GM12878 (cell line): Measurements from ENCODE around the gene ADSS1. TPM values are rescaled to one million over a fixed set of nuclear protein-coding genes. Genes with fewer than 3 reads are reported as not detected.

ENCODE experiments used
- ATAC-seq: fragments of 200-7000 bp; cut with Tn5 transposase; 3 replicates; pipeline ENCODE4 v1.9.1; 2020; ENCODE audit warnings: mild to moderate bottlenecking, moderate library complexity
- BruUV-seq: library from RNA; stranded (reverse); fragments of 400-500 nt; replicated peaks from 2 replicates; lab custom pipeline; 2021; lab: Mats Ljungman, UMichigan
- CTCF ChIA-PET: fragments of 300-600 bp; sonication (Branson Sonifier 250); formaldehyde crosslinking; extraction: SDS; loops from one replicate; lab custom pipeline; 2021; ENCODE audit warnings: inconsistent platforms; lab: Yijun Ruan, JAX
- POLR2A ChIA-PET: fragments of 350-600 bp; formaldehyde crosslinking; extraction: SDS; loops from one replicate; lab custom pipeline; 2021; ENCODE audit warnings: inconsistent platforms; lab: Charles Lee
- RAD21 ChIA-PET: fragments of 300-600 bp; sonication (Branson Sonifier 250); formaldehyde crosslinking; loops from one replicate; lab custom pipeline; 2023; ENCODE audit warnings: antibody characterized with exemption; ENCODE audit not compliant: unreplicated experiment; lab: Charles Lee
- SMC1A ChIA-PET: fragments of 300-600 bp; sonication (Branson Sonifier 250); formaldehyde crosslinking; loops from one replicate; lab custom pipeline; 2023; ENCODE audit not compliant: unreplicated experiment, uncharacterized antibody; lab: Charles Lee
- DNase-seq: peaks from one replicate; pipeline ENCODE4 v3.0.0-alpha.2; 2011; ENCODE audit warnings: low read depth, low spot score
- FAIRE-seq: peaks from 3 replicates; lab custom pipeline; 2011; peaks lifted over from hg19 to GRCh38; lab: Jason Lieb, UNC
- H2AFZ ChIP-seq: 2 replicates; pipeline ENCODE4 v1.6.0; 2011; ENCODE audit warnings: low read depth, low read length, control low read depth; ENCODE audit not compliant: control insufficient read depth
- H3K27ac ChIP-seq: 2 replicates; pipeline ENCODE4 v1.5.1; 2011; ENCODE audit warnings: control low read depth; ENCODE audit not compliant: control insufficient read depth, insufficient read depth
- H3K27me3 ChIP-seq, 2 experiments: replicated peaks in 1 of 2; 2 replicates each; pipeline versions ENCODE4 v1.6.0 to v1.6.1; 2011; ENCODE audit warnings: low read length in 1 of 2; ENCODE audit not compliant: control insufficient read depth in 2 of 2, insufficient read depth in 2 of 2
- H3K36me3 ChIP-seq, 2 experiments: 2 replicates each; pipeline ENCODE4 v1.5.1; 2011; ENCODE audit warnings: low read length in 1 of 2; ENCODE audit not compliant: control insufficient read depth in 2 of 2, insufficient read depth in 2 of 2
- H3K4me1 ChIP-seq: 2 replicates; pipeline ENCODE4 v1.6.1; 2011; ENCODE audit warnings: mild to moderate bottlenecking, low read length, moderate library complexity, mixed read lengths; ENCODE audit not compliant: control insufficient read depth, insufficient read depth
- H3K4me2 ChIP-seq: 2 replicates; pipeline ENCODE4 v1.6.0; 2011; ENCODE audit warnings: control low read depth; ENCODE audit not compliant: control insufficient read depth, insufficient read depth
- H3K4me3 ChIP-seq: fragments of 200-600 bp; sonication (generic); 2 replicates; pipeline ENCODE4 v1.5.1; 2016
- H3K79me2 ChIP-seq: 2 replicates; pipeline ENCODE4 v1.6.0; 2011; ENCODE audit warnings: low read length; ENCODE audit not compliant: control insufficient read depth, insufficient read depth
- H3K9ac ChIP-seq: 2 replicates; pipeline ENCODE4 v1.8.0; 2011; ENCODE audit warnings: low read length, control low read depth, mixed read lengths; ENCODE audit not compliant: control insufficient read depth, insufficient read depth
- H3K9me3 ChIP-seq: replicated peaks from 3 replicates; pipeline ENCODE4 v1.5.1; 2011; ENCODE audit warnings: mild to moderate bottlenecking, low read length; ENCODE audit not compliant: control insufficient read depth, insufficient read depth
- H4K20me1 ChIP-seq: 2 replicates; pipeline ENCODE4 v1.6.0; 2011; ENCODE audit not compliant: control insufficient read depth, insufficient read depth
- BACH1 ChIP-seq: fragments of 450-650 bp; IDR thresholded peaks from 2 replicates; pipeline ENCODE4 v1.6.1; 2017; ENCODE audit warnings: mild to moderate bottlenecking, borderline replicate concordance
- CBX5 ChIP-seq: sonication (generic); IDR thresholded peaks from 2 replicates; pipeline ENCODE4 v1.6.1; 2016; ENCODE audit warnings: low read depth, moderate library complexity, mild to moderate bottlenecking, inconsistent platforms
- CEBPZ ChIP-seq: fragments of 150-350 bp; IDR thresholded peaks from 2 replicates; pipeline ENCODE4 v1.6.1; 2016; ENCODE audit warnings: low read depth, low read length
- EED ChIP-seq: sonication (generic); IDR thresholded peaks from 2 replicates; pipeline ENCODE4 v1.6.1; 2016; ENCODE audit warnings: antibody characterized with exemption, low read depth
- ETV6 ChIP-seq, 2 experiments: fragments of 450-650 bp in 1 of 2; IDR thresholded peaks in 1 of 2; conservative IDR thresholded peaks in 1 of 2; 2 replicates each; pipeline ENCODE4 v1.6.1; 2014; ENCODE audit warnings: antibody characterized with exemption in 1 of 2, borderline replicate concordance in 1 of 2, low read depth in 1 of 2, mild to moderate bottlenecking in 1 of 2, moderate library complexity in 1 of 2
- GATAD2B ChIP-seq: fragments of 450-650 bp; conservative IDR thresholded peaks from 2 replicates; pipeline ENCODE4 v1.6.1; 2017; ENCODE audit warnings: low read depth, mild to moderate bottlenecking, moderate library complexity
- LARP7 ChIP-seq: fragments of 450-650 bp; IDR thresholded peaks from 2 replicates; pipeline ENCODE4 v1.6.1; 2017; ENCODE audit warnings: mild to moderate bottlenecking
- NFYB ChIP-seq: IDR thresholded peaks from 2 replicates; pipeline ENCODE4 v1.6.1; 2011; ENCODE audit warnings: low read depth, mild to moderate bottlenecking, low read length, improper control_type of control experiment, moderate library complexity; ENCODE audit not compliant: insufficient read depth
- WGBS: methylation state at CpG from one replicate; pipeline ENCODE4 v1.1.6; 2016; ENCODE audit warnings: low lambda C conversion rate; ENCODE audit not compliant: insufficient replicate concordance, insufficient coverage; ENCODE audit errors: missing lambda C conversion rate; 5-methylcytosine and 5-hydroxymethylcytosine counted together
- in situ Hi-C: fragments of 300-500 bp; cut with MboI; formaldehyde crosslinking; loops from 9 replicates; pipeline ENCODE4 v1.14.3; 2018; ENCODE audit warnings: mixed read lengths
- intact Hi-C: fragments of 100-400 bp; cut with micrococcal nuclease; formaldehyde crosslinking; loops from one replicate; pipeline ENCODE4 v1.14.2; 2022; ENCODE audit not compliant: unreplicated experiment
- polyA plus RNA-seq, 11 experiments: library from polyadenylated mRNA; depleted of rRNA in 4 of 11; unstranded in 6 of 11; stranded (reverse) in 5 of 11; fragments of >200 nt; fragmentation: Nextera tagmentation in 4 of 11; fragmentation: Illumina TruSeq in 1 of 11; extraction: Ambion mirVana in 4 of 11; extraction: Trizol in 1 of 11; gene quantifications; 1 replicate in 1 of 11; 2 replicates in 10 of 11; pipeline versions ENCODE4 v1.2.1 to v1.2.3, GENCODE V29; 2011 to 2016; ENCODE audit warnings: inconsistent platforms in 2 of 11, missing spikeins in 2 of 11, low read depth in 1 of 11
- total RNA-seq, 4 experiments: library from RNA; depleted of rRNA in 3 of 4; stranded (reverse); fragments of >200 nt in 3 of 4; fragmentation: Illumina TruSeq in 1 of 4; extraction: Trizol in 1 of 4; gene quantifications; 2 replicates each; pipeline versions ENCODE4 v1.2.1 to v1.2.3, GENCODE V29; 2013 to 2021

Gene ADSS1
- total and polyA plus RNA-seq, 10 of the 15 experiments (the other 5 are each of a cell fraction or from before 2014, with no cell fraction given), result 0.11 to 0.45 (median 0.28) TPM; not detected in 5

GRCh38 chr14:104757238-104757585, 33.2 kb downstream of the ADSS1 start (continued):
- no peak for TF ChIP-seq CEBPZ
- TF ChIP-seq CBX5, result no peak
- TF ChIP-seq, all 136 proteins: peak for 0

GRCh38 chr14:104757681-104758392, 33.8 kb downstream of the ADSS1 start:
- Histone ChIP-seq H3K79me2 (peaks cover 31% of the 10 kb centered on the region), H3K9ac (no peak overlapping the region), H3K36me3 (peaks cover 2 to 18% of the 10 kb centered on the region in 2 experiments; a peak in 3 of 4 replicates), H3K9me3 (no peaks in the 10 kb centered on the region), H3K4me3 (no peak overlapping the region), H3K27ac (no peak overlapping the region), H4K20me1 (no peaks in the 10 kb centered on the region)
- no peak for ATAC-seq
- no TSS peak for BruUV-seq
- CTCF ChIA-PET, result interaction anchor here (0.9 kb wide), 1 partner anchor 68 kb away, joined by 3 read pairs; no protein-coding TSS in a partner anchor
- no peak for DNase-seq
- FAIRE-seq, result no peak
- intact Hi-C loops (no loop called here), in situ Hi-C loops (no loop called here)
- TF ChIP-seq BACH1, result no peak
- TF ChIP-seq ETV6 (conservative IDR thresholded peaks at IDR 0.05 in 1 of 2, IDR thresholded peaks at IDR 0.05 in 1 of 2; ENCODE audit: borderline replicate concordance in 1 of 2, low read depth in 1 of 2), result no peak
- no peak for TF ChIP-seq LARP7
- TF ChIP-seq EED, result no peak
- TF ChIP-seq NFYB, result no peak
- TF ChIP-seq GATAD2B, result no peak
- TF ChIP-seq, all 136 proteins: peak for 0
- Histone ChIP-seq H2AFZ (no peak overlapping the region), H3K4me1 (peaks cover 17% of the 10 kb centered on the region), H3K4me2 (no peak overlapping the region), H3K27me3 (no peaks in the 10 kb centered on the region)
- WGBS, result 93% methylated on average over 19 of the region's 19 CpGs
- POLR2A ChIA-PET, result no interaction called here
- SMC1A ChIA-PET, result interaction anchor here (1.0 kb wide), 1 partner anchor 112 kb away, joined by 3 read pairs; no protein-coding TSS in a partner anchor
- RAD21 ChIA-PET, result no interaction called here
